Adrenal gland (tissue), 5 donors: ENCODE results near the gene DOCK10.

Source experiments
- POLR2A ChIP-seq, 2 donors: fragments of 450-650 bp; IDR thresholded peaks; one replicate each; pipeline ENCODE4 v1.6.1; 2017; ENCODE audit warnings: antibody characterized with exemption in 2 of 2, mild to moderate bottlenecking in 2 of 2, moderate library complexity in 1 of 2
- TF ChIP-seq, protein P1 (sequence below), 6 experiments: fragments of 450-650 bp in 4 of 6; fragments of 200-600 bp in 2 of 6; sonication (generic) in 1 of 6; IDR thresholded peaks; 1 replicate in 5 of 6; 2 replicates in 1 of 6; pipeline versions ENCODE4 v1.5.1 to v1.8.0; 2016 to 2021; ENCODE audit warnings: antibody characterized with exemption in 6 of 6, mild to moderate bottlenecking in 2 of 6, moderate library complexity in 1 of 6
- donor health status: DM: no; HTN: no; CAD: no.

- TF ChIP-seq, protein P1, sequence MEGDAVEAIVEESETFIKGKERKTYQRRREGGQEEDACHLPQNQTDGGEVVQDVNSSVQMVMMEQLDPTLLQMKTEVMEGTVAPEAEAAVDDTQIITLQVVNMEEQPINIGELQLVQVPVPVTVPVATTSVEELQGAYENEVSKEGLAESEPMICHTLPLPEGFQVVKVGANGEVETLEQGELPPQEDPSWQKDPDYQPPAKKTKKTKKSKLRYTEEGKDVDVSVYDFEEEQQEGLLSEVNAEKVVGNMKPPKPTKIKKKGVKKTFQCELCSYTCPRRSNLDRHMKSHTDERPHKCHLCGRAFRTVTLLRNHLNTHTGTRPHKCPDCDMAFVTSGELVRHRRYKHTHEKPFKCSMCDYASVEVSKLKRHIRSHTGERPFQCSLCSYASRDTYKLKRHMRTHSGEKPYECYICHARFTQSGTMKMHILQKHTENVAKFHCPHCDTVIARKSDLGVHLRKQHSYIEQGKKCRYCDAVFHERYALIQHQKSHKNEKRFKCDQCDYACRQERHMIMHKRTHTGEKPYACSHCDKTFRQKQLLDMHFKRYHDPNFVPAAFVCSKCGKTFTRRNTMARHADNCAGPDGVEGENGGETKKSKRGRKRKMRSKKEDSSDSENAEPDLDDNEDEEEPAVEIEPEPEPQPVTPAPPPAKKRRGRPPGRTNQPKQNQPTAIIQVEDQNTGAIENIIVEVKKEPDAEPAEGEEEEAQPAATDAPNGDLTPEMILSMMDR (IDR thresholded peaks at IDR 0.05) = no peak
- no peak for TF ChIP-seq POLR2A (IDR thresholded peaks at IDR 0.05)
These were observed 120.0 kb downstream of the DOCK10 start for GRCh38 chr2:224922142-224922727.
